ENCODE measurements around the gene GNAZ.

Gene GNAZ

DNA sequence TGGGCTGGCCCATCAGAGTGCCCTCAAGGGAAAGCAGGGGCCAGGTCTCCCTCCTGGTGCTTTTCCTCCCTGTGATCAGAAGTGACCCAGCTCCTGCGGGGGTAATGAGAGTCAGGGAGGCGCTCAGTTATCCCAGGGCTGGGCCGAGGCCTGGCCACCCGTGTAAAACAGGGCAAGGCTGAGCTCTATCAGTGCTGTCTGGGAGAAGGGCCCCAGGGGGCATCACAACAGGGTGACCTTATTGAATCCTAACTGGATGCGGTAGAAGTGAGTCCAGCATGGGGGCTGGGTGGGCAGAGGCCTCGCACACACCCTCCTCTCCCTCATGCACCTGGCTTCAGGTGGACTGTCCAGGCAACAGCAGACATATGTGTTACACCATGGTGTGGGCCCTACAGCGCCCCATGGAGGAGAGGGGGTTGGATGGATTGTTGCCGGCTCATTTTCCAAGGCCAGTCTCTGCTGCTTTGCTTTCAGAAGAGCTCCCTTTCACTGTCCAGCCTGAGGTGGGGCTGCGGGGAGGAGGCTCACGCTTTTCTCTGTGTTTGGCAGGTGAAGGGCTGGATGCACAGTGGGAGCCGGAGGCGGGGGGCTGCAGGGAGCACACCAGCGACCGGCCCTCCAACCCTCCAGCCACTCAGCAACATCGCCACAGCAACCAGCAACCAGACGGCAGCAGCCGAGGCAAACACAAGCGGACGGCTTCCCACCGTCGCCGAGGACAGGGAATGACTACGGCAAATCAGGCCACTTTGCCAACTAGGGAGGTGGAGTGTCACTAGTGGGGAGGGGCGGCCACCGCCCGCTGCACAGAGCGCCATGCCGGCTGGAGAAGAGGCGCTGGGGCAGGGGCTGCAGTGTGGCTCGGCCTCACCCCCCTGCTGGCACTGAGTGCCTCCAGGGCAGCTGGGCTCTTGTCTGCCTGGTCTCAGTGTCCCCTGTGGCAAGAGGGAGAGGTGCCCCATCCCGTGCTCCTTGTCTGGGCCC, 24.7 kb downstream of the GNAZ start:
- DNase-seq = no peak

DNA sequence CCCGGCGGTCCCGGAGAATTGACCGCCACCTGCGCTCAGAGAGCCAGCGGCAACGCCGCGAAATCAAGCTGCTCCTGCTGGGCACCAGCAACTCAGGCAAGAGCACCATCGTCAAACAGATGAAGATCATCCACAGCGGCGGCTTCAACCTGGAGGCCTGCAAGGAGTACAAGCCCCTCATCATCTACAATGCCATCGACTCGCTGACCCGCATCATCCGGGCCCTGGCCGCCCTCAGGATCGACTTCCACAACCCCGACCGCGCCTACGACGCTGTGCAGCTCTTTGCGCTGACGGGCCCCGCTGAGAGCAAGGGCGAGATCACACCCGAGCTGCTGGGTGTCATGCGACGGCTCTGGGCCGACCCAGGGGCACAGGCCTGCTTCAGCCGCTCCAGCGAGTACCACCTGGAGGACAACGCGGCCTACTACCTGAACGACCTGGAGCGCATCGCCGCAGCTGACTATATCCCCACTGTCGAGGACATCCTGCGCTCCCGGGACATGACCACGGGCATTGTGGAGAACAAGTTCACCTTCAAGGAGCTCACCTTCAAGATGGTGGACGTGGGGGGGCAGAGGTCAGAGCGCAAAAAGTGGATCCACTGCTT, 25.5 kb downstream of the GNAZ start:
- DNase-seq = no peak

GRCh38 chr22:23097412-23098229, 27.3 kb downstream of the GNAZ start:
- no peak for DNase-seq

- DNase-seq = no peak
Observed at GRCh38 chr22:23098230-23098705, 27.9 kb downstream of the GNAZ start.

GRCh38 chr22:23098718-23099530, 28.6 kb downstream of the GNAZ start:
- DNase-seq = no peak

DNA sequence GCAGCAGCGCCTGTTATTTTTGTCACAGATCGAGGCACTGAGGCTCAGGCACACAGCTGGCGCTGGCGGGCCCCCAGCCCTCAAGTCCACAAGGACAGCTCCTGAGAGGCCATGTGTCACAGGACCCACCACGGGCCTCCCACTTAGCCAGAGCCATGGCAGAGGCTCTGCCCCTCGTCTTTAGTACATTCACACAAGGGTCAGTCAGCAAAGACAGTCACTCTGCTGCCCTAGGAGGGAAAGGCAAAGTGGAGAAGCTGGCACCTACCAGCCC, 29.1 kb downstream of the GNAZ start:
- DNase-seq = no peak

DNA sequence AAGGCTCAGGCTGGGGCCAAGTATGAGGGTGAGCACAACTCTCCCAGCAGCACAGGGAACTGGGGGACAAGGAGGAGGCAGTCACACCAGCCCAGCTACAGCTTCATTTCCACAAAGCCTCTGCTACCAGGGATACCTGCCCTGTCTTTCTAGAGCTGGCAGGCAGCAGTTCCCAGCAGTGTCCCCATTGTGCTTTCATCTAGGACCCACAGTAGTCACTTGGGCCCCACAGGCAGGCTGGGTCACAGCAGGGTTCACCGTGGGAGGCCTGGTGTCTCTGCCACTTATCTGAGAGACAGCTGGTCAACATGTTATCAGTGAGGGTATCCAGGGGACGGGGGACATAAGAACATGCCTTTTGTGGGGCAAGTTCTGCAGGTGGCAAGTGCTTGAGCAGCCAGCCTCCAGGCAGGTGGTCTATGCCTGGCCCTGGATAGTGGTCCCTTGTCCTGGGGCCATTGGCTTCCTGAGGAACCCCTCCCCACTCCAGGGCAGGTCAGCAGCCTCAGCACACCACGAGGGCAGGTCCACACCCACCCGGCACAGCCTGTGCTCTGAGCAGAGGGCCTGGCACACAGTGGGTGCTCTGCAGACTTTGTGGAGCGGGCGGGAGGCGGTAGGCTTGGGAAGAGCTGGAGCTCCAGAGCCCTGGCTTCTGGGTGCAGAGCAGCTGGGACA, 29.9 kb downstream of the GNAZ start:
- no peak for DNase-seq

GRCh38 chr22:23101524-23101923, 31.2 kb downstream of the GNAZ start:
- DNase-seq = no peak

GRCh38 chr22:23102002-23102655, 31.8 kb downstream of the GNAZ start:
- no peak for DNase-seq

- DNase-seq = no peak
Observed at GRCh38 chr22:23102776-23103175, 32.5 kb downstream of the GNAZ start.

- DNase-seq = no peak
Observed at GRCh38 chr22:23103199-23103954, 33.1 kb downstream of the GNAZ start.

GRCh38 chr22:23104187-23104971, 34.1 kb downstream of the GNAZ start:
- DNase-seq = no peak

- no peak for DNase-seq
Observed at GRCh38 chr22:23105304-23105703, 35.0 kb downstream of the GNAZ start.

GRCh38 chr22:23105919-23106318, 35.6 kb downstream of the GNAZ start:
- DNase-seq = no peak

- no peak for DNase-seq
Observed at GRCh38 chr22:23106344-23106743, 36.0 kb downstream of the GNAZ start.

DNA sequence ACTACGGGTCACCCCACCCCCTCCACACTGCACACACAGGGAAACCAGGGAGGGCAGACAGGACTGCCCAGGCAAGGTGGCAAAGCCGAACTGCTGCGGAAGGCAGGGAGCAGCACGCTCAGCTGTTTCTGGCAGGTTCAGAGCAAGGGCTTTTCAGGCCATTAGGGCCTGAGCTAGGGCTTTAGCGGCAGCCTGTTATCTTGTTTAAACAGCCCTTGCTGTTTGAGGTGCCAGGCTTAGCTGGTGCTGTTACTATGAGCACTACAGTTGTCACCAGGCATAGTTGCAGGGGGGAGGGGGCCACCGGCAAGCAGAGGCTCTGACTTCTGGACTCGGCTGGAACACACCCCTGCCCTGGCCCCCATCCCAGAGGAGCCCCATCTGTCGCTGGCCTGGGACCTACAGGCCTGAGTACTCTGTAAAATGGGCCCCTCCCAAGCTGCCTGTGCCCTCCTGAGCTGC, 36.6 kb downstream of the GNAZ start:
- no peak for DNase-seq

DNA sequence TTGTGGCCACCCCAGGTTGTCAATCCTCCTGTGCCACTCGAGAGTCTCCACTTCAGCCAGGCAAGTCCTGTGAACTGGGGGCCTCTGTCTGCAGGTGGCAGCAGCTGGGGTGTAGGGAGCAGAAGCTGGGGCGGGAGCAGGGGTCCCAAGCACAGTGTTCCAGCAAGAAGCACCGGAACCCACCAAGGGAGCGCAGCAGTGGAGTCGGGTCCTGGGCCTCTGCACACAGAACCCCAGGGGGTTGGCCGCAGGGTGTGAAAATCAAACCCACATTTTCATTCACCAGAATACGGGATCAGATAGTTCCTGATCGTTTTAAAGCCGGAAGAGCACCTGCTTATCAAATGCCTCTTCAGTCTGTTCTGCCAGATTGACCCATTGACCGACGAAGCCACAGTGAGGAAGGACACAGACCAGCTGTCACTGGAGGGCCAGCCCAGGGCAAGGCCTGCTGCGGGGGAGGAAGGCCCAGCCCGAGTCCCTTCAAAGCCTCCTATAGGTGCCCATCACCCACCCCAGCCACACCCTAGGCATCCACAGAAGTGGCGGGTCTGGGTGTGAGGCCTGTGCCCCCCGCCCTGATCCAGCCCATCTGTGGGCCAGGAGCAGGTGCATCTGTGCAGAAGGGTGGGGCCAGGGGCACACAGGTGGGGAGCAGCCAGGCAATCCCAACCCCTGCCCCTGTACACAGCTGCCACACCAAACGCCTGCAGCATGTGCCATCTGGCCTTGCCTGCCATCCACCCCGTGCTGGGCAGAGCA, 37.3 kb downstream of the GNAZ start:
- DNase-seq = no peak

DNA sequence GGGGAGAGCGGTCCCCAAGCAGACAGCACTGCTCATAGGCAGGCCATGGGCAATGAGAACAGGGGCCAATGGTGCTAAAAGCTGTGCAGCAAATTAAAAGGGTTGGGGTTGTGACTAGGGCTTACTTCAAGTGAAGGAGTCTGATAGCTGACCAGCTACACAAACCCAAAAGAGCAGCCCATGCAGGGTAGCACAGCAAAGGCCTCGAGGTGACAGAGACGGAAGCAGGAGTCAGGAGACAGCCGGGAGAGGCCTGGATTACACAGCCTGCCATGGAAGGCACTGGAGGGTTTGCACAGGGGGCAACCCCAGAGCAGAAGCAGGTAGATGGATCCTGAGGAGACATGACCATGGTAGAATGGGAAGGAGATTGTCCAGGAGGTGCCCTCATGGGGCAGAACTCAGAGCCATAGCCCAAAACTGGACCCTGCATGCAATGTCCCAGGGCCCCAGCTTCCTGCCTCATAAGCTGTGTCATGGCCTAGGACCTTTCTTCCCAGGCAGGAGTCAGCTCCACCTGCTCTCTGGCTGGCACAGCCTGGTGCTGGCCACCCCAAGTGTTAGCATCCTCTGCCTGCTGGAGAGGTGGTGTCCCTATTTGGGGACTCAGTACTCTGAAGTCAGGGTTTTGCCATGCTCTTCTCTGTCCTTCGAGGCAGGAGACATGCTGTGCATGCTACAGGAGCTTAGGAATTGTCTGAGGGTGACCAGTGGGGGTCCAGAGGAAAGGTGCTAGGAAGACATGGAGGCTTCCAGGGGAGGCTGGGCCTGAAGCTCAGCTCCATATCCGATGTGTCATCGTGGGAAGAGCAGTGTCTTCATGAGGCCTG, 38.1 kb downstream of the GNAZ start:
- no peak for DNase-seq
